BJ (cell line): ENCODE data around the gene ZNF503. TPM values are rescaled to one million over a fixed set of nuclear protein-coding genes. Genes with fewer than 3 reads are reported as not detected.

Experiments used
- CTCF ChIA-PET: fragments of 350-600 bp; formaldehyde crosslinking; extraction: SDS; loops from one replicate; lab custom pipeline; 2021; ENCODE audit warnings: antibody characterized with exemption, inconsistent platforms; lab: Yijun Ruan, JAX
- POLR2A ChIA-PET: fragments of 300-600 bp; sonication (Branson Sonifier 250); formaldehyde crosslinking; extraction: SDS; loops from one replicate; lab custom pipeline; 2021; ENCODE audit warnings: antibody characterized with exemption; lab: Charles Lee
- DNase-seq: peaks from one replicate; pipeline ENCODE4 v3.0.0-alpha.2; 2011; ENCODE audit warnings: low read depth
- H3K27me3 ChIP-seq: 2 replicates; pipeline ENCODE4 v1.6.0; 2011; ENCODE audit warnings: low read length; ENCODE audit not compliant: control insufficient read depth, insufficient read depth
- H3K36me3 ChIP-seq: 2 replicates; pipeline ENCODE4 v1.5.1; 2011; ENCODE audit warnings: low read length; ENCODE audit not compliant: control insufficient read depth, insufficient read depth
- H3K4me3 ChIP-seq: 2 replicates; pipeline ENCODE4 v1.5.1; 2011; ENCODE audit warnings: low read depth, mild to moderate bottlenecking, control low read depth, low read length
- polyA plus RNA-seq: library from polyadenylated mRNA; depleted of rRNA; stranded (reverse); fragments of >200 nt; gene quantifications from 2 replicates; pipeline ENCODE4 v1.2.3, GENCODE V29; 2011
- TF ChIP-seq, protein P1 (sequence below): IDR thresholded peaks from 2 replicates; pipeline ENCODE4 v1.5.1; 2011; ENCODE audit warnings: low read depth, mild to moderate bottlenecking, control low read depth, inconsistent platforms, low read length, moderate library complexity; ENCODE audit not compliant: insufficient read depth

ZNF503 gene
- polyA plus RNA-seq, 1 experiment = 0.45 TPM

- H3K36me3 ChIP-seq = no peaks in the 10 kb centered on the region
- no peak overlapping the region for H3K4me3 ChIP-seq
- CTCF ChIA-PET = interaction anchor here (0.6 kb wide), 1 partner anchor 42 kb away, joined by 3 read pairs; no protein-coding TSS in a partner anchor
- no peak for DNase-seq
- H3K27me3 ChIP-seq = peaks cover 2% of the 10 kb centered on the region
- TF ChIP-seq, protein P1, sequence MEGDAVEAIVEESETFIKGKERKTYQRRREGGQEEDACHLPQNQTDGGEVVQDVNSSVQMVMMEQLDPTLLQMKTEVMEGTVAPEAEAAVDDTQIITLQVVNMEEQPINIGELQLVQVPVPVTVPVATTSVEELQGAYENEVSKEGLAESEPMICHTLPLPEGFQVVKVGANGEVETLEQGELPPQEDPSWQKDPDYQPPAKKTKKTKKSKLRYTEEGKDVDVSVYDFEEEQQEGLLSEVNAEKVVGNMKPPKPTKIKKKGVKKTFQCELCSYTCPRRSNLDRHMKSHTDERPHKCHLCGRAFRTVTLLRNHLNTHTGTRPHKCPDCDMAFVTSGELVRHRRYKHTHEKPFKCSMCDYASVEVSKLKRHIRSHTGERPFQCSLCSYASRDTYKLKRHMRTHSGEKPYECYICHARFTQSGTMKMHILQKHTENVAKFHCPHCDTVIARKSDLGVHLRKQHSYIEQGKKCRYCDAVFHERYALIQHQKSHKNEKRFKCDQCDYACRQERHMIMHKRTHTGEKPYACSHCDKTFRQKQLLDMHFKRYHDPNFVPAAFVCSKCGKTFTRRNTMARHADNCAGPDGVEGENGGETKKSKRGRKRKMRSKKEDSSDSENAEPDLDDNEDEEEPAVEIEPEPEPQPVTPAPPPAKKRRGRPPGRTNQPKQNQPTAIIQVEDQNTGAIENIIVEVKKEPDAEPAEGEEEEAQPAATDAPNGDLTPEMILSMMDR = no peak
- POLR2A ChIA-PET = no interaction called here
Measured at GRCh38 chr10:75422913-75423312, 21.3 kb upstream of the ZNF503 start.

DNA sequence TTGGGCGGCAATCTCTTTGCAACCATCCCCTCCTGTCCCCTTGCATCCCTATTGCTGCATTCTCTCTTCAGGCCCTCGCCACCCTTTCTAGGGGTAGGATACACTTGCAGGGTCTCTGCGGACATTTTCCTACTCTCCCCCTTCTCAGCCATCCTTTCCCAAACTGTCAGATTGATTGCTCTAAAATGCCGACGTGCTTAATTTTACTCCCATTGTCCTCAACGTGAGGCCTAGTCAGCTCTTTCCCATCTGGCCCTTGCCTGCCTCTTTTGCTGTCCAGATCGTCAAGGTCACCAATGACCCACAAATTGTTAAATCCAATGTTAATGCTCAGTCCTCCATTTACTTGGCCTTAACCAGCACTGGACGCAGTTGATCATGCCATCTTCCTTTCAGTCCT lies 17.1 kb upstream of the ZNF503 start:
- H3K27me3 ChIP-seq = peaks cover 7% of the 10 kb centered on the region
- TF ChIP-seq, protein P1 = no peak
- no peak overlapping the region for H3K4me3 ChIP-seq
- no peaks in the 10 kb centered on the region for H3K36me3 ChIP-seq
- CTCF ChIA-PET = no interaction called here
- no peak for DNase-seq
- POLR2A ChIA-PET = no interaction called here

DNA sequence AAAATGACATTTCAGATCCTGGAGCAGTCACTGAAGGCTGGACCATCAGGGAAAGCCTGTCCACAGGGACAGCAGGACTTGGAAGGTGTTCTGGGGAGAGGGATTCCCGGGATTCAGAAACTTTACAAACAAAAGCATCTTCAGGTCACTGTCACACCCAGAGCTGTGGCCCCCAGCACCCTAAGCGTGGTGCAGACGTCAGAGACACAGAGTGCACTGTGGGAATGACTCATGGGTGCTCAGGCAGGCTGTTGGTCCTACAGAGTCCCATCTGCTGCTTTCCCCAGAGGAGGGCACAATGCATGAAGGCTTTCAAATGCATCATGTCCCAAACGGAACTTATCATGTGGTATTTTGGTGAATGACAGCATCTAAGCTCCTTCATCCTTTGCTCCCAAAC lies 16.7 kb upstream of the ZNF503 start:
- Histone ChIP-seq H3K4me3 (no peak overlapping the region), H3K27me3 (peaks cover 7% of the 10 kb centered on the region), H3K36me3 (no peaks in the 10 kb centered on the region)
- POLR2A ChIA-PET = interaction anchor here (0.5 kb wide), 1 partner anchor 207 kb away, joined by 5 read pairs; no protein-coding TSS in a partner anchor
- no peak for DNase-seq
- CTCF ChIA-PET = no interaction called here
- TF ChIP-seq, protein P1 = no peak

DNA sequence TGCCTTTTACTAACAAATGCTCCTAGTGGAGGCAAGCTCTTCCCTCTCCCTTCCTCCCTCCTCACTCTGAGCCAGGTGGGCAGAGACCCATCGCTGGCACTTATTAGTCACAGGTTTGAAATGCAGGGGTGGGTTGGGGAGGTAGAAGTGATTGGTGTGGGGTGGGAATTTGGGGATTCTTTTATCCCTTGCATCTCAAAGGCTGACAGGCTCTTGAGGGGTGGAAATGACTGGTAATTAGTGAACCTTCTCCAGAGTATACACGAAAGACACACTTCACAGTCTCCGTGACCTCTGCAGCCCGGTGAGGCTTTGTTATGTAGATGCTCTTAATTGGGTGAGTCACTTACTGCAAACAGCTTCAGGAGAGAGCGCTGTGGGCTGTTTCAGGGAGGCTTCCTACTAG lies 16.0 kb upstream of the ZNF503 start:
- ChIA-PET POLR2A (interaction anchor here (0.5 kb wide), 1 partner anchor 206 kb away, joined by 5 read pairs; no protein-coding TSS in a partner anchor), CTCF (no interaction called here)
- TF ChIP-seq, protein P1 = no peak
- H3K27me3 ChIP-seq = peaks cover 7% of the 10 kb centered on the region
- H3K4me3 ChIP-seq = no peak overlapping the region
- H3K36me3 ChIP-seq = no peaks in the 10 kb centered on the region
- DNase-seq = no peak

DNA sequence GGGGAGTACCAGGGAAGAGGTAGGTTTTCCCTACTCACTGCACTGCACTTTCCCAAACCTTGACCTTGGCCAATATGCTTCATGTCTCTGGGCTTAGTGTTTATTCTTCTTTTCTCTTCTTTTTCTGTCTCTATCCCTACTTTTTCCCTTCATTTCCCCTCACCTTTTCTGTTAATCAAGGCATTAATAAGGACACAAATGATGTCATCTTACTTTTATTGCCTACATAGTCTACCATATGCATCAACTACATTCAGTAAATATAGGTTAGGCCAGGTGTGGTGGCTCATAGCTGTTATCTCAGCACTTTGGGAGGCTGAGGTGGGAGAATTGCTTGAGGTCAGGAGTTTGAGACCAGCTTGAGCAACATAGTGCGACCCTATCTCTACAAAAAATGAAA lies 13.0 kb upstream of the ZNF503 start:
- no peak for DNase-seq
- CTCF ChIA-PET = interaction anchor here (0.6 to 1.4 kb wide), 4 partner anchors 10 to 87 kb away, joined by 3 to 7 read pairs (median 4); partner anchors contain the start of gene ZNF503
- Histone ChIP-seq H3K27me3 (peaks cover 16% of the 10 kb centered on the region), H3K4me3 (no peak overlapping the region), H3K36me3 (no peaks in the 10 kb centered on the region)
- TF ChIP-seq, protein P1 = no peak
- POLR2A ChIA-PET = no interaction called here
